B cell (primary cell): ENCODE results near the gene PYGO1.

Experiments
- CTCF ChIP-seq: fragments of 200-600 bp; IDR thresholded peaks from one replicate; pipeline ENCODE4 v1.8.0; 2022; ENCODE audit warnings: antibody characterized with exemption, mild to moderate bottlenecking
- EZH2 ChIP-seq: IDR thresholded peaks from 2 replicates; pipeline ENCODE4 v1.6.1; 2012; ENCODE audit warnings: borderline replicate concordance, low read depth, mild to moderate bottlenecking, moderate library complexity, low read length; ENCODE audit not compliant: insufficient read depth, poor library complexity, severe bottlenecking

GRCh38 chr15:55513152-55513551, 75.0 kb downstream of the PYGO1 start:
- TF ChIP-seq EZH2 = no peak
- no peak for TF ChIP-seq CTCF
